ENCODE measurements around the gene RBM24. TPM values are rescaled to one million over a fixed set of nuclear protein-coding genes. Genes with fewer than 3 reads are reported as not detected.
A peak's percentile ranks its signal among the peaks of the same experiment; 100 is the strongest.

The RBM24 gene
- total and polyA plus RNA-seq, 7 experiments from 2014 or later: not detected

DNA sequence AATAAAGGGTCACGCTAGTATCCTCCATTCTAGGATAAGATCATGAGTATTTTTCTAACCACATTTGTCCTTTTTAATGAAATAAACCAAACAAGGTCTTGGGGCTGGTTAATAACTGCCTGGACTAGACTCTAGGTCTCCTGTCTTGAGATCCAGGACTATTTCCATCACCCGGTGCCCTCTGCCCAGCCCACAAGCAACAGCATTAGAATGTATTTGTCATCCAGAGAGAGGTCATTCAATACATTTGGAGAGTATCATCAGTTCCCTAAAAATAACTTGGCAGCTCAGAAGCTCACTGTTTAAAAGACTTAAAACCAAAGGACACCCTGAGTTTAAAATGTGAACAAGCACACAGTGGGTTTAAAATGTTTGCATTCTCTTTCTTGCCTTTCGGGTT, 4.4 kb upstream of the RBM24 start:
- ChIA-PET CTCF (no interaction called here), POLR2A (no interaction called here)
- peaks cover 0 to 2% (median 0%) of the 10 kb centered on the region in 11 donors for H3K9me3 Mint-ChIP-seq
- peaks cover 4 to 11% (median 9%) of the 10 kb centered on the region in 7 donors for H3K4me1 Mint-ChIP-seq
- H3K27ac Mint-ChIP-seq: no peak overlapping the region
- DNase-seq (no peak), ATAC-seq (no peak)
- Histone ChIP-seq H3K36me3 (ENCODE audit: control insufficient read depth in 2 of 3, insufficient read depth in 3 of 3, low read length in 3 of 3) (no peaks in the 10 kb centered on the region), H3K27me3 (ENCODE audit: control insufficient read depth in 2 of 2, insufficient read depth in 2 of 2, low read length in 2 of 2) (peaks cover 0 to 2% of the 10 kb centered on the region in 2 donors), H3K4me3 (ENCODE audit: low read length) (no peak overlapping the region), H3K4me1 (ENCODE audit: control insufficient read depth in 2 of 2, insufficient read depth in 2 of 2, low read length in 2 of 2) (no peaks in the 10 kb centered on the region), H3K9me3 (ENCODE audit: control insufficient read depth in 2 of 3, low read length in 3 of 3) (no peaks in the 10 kb centered on the region), H3K27ac (ENCODE audit: low read depth, low read length) (no peak overlapping the region)
- H3K4me3 Mint-ChIP-seq: no peak overlapping the region
- H3K36me3 Mint-ChIP-seq: peaks cover 0 to 3% (median 0%) of the 10 kb centered on the region in 5 donors
- intact Hi-C loops (cut with micrococcal nuclease): no loop called here
- H3K27me3 Mint-ChIP-seq: peaks cover 45 to 72% (median 66%) of the 10 kb centered on the region in 5 donors

DNA sequence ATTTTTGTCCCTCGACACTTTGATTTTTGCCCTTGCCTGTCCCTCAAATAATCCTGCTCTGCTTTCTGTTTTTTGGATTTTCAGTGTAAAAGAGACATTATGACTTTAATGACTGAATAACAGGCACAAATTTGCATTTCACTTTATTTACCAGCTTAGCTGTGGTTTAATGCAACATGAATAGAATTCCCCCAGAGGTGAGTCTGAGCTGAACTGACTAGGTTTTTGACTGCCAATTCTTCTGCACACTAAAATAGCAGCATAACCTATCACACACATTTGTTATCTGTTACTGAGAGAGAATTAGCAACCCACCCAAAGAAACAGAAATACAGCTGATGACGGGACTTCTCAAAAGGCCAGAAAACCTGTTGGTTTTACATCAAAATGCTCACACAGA, 3.9 kb upstream of the RBM24 start:
- Mint-ChIP-seq H3K27me3 (peaks cover 50 to 75% (median 71%) of the 10 kb centered on the region in 5 donors), H3K36me3 (peaks cover 0 to 3% (median 0%) of the 10 kb centered on the region in 5 donors)
- CTCF ChIA-PET: no interaction called here

DNA sequence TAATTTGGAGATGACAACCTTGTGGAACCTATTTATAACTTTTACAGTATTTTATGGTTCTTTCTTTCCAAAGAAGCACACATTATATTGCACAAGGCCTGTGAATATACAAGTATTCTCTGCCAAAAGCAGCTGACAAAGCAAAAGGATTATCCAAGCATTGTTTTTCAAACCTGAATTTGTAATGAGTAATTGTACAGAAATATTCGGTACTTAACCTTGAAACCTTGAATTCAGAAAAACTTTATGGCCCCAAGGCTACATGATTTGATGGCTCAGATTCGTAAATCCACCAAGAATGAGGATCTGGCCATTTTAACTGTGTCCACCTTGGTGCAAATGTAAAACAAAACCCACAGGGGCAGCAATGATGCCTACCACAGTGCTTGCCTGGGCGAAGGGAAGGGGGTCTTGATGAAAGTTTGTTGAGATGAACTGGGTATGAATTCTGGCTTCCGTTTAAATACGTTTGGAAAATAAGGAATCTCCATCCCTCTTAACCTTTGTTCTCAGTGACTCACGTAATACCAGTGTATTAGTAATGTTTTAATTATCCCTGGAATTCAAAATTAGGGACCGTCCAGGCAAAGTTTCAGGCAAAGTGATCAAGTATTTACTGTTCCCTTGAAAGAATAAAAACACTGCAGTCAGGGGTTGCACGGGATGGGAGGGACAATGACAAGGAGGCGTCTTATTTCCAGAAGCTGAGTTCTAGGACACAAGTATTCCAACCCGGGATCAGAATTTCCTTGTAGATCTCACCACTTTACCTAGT, 2.7 kb upstream of the RBM24 start:
- intact Hi-C loops (cut with micrococcal nuclease): no loop called here
- Histone ChIP-seq H3K27ac (ENCODE audit: low read depth, low read length) (no peak overlapping the region), H3K27me3 (ENCODE audit: control insufficient read depth in 2 of 2, insufficient read depth in 2 of 2, low read length in 2 of 2) (peaks cover 0 to 6% of the 10 kb centered on the region in 2 donors), H3K4me1 (ENCODE audit: control insufficient read depth in 2 of 2, insufficient read depth in 2 of 2, low read length in 2 of 2) (no peaks in the 10 kb centered on the region), H3K9me3 (ENCODE audit: control insufficient read depth in 2 of 3, low read length in 3 of 3) (no peaks in the 10 kb centered on the region), H3K36me3 (ENCODE audit: control insufficient read depth in 2 of 3, insufficient read depth in 3 of 3, low read length in 3 of 3) (no peaks in the 10 kb centered on the region), H3K4me3 (ENCODE audit: low read length) (no peak overlapping the region)
- DNase-seq (no peak), ATAC-seq (no peak)
- peaks cover 0 to 3% (median 0%) of the 10 kb centered on the region in 5 donors for H3K36me3 Mint-ChIP-seq
- peaks cover 6 to 22% (median 14%) of the 10 kb centered on the region in 7 donors for H3K4me1 Mint-ChIP-seq
- H3K27ac Mint-ChIP-seq: no peak overlapping the region
- H3K4me3 Mint-ChIP-seq: no peak overlapping the region
- CTCF ChIA-PET: no interaction called here
- peaks cover 61 to 80% (median 77%) of the 10 kb centered on the region in 5 donors for H3K27me3 Mint-ChIP-seq
- peaks cover 0 to 7% (median 0%) of the 10 kb centered on the region in 11 donors for H3K9me3 Mint-ChIP-seq
- POLR2A ChIA-PET: no interaction called here

More for the DNA sequence above, 3.9 kb upstream of the RBM24 start:
- Histone ChIP-seq H3K27ac (ENCODE audit: low read depth, low read length) (no peak overlapping the region), H3K9me3 (ENCODE audit: control insufficient read depth in 2 of 3, low read length in 3 of 3) (no peaks in the 10 kb centered on the region), H3K36me3 (ENCODE audit: control insufficient read depth in 2 of 3, insufficient read depth in 3 of 3, low read length in 3 of 3) (no peaks in the 10 kb centered on the region), H3K27me3 (ENCODE audit: control insufficient read depth in 2 of 2, insufficient read depth in 2 of 2, low read length in 2 of 2) (peaks cover 0 to 2% of the 10 kb centered on the region in 2 donors), H3K4me1 (ENCODE audit: control insufficient read depth in 2 of 2, insufficient read depth in 2 of 2, low read length in 2 of 2) (no peaks in the 10 kb centered on the region), H3K4me3 (ENCODE audit: low read length) (no peak overlapping the region)
- Mint-ChIP-seq H3K27ac (no peak overlapping the region), H3K9me3 (peaks cover 0 to 6% (median 0%) of the 10 kb centered on the region in 11 donors), H3K4me3 (no peak overlapping the region), H3K4me1 (peaks cover 6 to 15% (median 13%) of the 10 kb centered on the region in 7 donors)
- POLR2A ChIA-PET: no interaction called here
- ATAC-seq: no peak
- intact Hi-C loops (cut with micrococcal nuclease): no loop called here
- DNase-seq: no peak

DNA sequence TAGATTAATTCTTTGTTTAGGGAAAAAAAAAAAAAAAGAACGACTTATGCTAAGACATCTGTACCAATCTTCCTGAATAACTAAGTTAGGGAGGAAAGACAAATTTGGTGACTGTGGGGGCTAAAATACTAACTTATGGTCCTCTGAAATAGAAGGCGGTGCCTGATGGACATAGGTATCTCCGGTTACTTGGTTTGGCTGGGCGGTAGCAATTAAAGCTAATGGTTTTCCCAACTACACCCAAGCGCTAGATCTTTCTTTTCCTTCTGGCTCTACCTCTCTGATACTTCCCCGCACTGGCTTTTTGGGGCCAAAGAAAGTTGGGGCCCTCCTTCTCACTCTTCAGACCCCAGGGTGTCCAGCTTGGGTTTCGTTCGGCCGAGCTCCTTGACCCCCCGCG, 1.0 kb upstream of the RBM24 start:
- Mint-ChIP-seq H3K36me3 (peaks cover 0 to 3% (median 0%) of the 10 kb centered on the region in 5 donors), H3K4me3 (peak overlapping the region in 8 of 10 donors; percentile 25 to 87 (median 41)), H3K9me3 (peaks cover 0 to 7% (median 0%) of the 10 kb centered on the region in 11 donors), H3K27me3 (peaks cover 54 to 82% (median 73%) of the 10 kb centered on the region in 5 donors), H3K4me1 (peaks cover 6 to 22% (median 14%) of the 10 kb centered on the region in 7 donors), H3K27ac (no peak overlapping the region)
- ChIA-PET CTCF (no interaction called here), POLR2A (interaction anchor here (0.7 kb wide), 1 partner anchor 26 kb away, joined by 13 read pairs; no protein-coding TSS in a partner anchor)
- no peaks in the 10 kb centered on the region for H3K36me3 ChIP-seq (ENCODE audit: control insufficient read depth in 2 of 3, insufficient read depth in 3 of 3, low read length in 3 of 3)
- ATAC-seq: no peak
- no peaks in the 10 kb centered on the region for H3K4me1 ChIP-seq (ENCODE audit: control insufficient read depth in 2 of 2, insufficient read depth in 2 of 2, low read length in 2 of 2)
- intact Hi-C loops (cut with micrococcal nuclease): loop anchor here in 1 of 2 donors (5.0 kb wide), 1 partner anchor 302 kb away; no protein-coding TSS in a partner anchor
- no peak overlapping the region for H3K27ac ChIP-seq (ENCODE audit: low read depth, low read length)
- no peaks in the 10 kb centered on the region for H3K9me3 ChIP-seq (ENCODE audit: control insufficient read depth in 2 of 3, low read length in 3 of 3)
- no peak for DNase-seq
- peaks cover 0 to 10% of the 10 kb centered on the region in 2 donors for H3K27me3 ChIP-seq (ENCODE audit: control insufficient read depth in 2 of 2, insufficient read depth in 2 of 2, low read length in 2 of 2)
- no peak overlapping the region for H3K4me3 ChIP-seq (ENCODE audit: low read length)

DNA sequence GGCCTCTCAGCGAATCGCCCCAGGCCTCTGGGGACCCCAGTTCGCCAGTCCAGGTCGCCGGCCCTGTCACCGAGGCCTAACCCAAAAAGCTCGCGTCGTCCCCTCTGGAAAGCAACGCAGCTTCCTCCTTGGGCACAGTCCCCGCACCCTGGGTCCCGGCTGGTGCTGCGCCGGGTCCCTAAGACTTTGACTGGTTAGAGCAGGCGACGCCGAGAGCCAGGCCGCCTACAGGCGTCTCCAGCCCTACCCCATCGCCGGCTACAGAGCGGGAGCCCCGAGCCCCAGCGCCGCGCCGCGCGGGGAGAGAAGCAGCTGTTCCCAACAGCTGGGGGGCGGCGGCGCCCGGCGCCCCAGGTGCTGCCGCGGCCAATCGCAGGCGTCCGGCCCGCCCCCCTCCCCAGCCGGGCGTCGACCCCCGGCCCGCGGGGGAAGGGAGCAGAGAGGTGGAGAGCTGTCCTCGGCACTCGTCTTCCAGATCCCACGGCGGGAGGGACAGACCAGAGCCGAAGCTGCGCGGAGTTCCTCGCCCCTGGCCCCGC, 540 bp upstream of the RBM24 start:
- Histone ChIP-seq H3K36me3 (ENCODE audit: control insufficient read depth in 2 of 3, insufficient read depth in 3 of 3, low read length in 3 of 3) (no peaks in the 10 kb centered on the region), H3K4me3 (ENCODE audit: low read length) (no peak overlapping the region), H3K27me3 (ENCODE audit: control insufficient read depth in 2 of 2, insufficient read depth in 2 of 2, low read length in 2 of 2) (peaks cover 0 to 10% of the 10 kb centered on the region in 2 donors), H3K27ac (ENCODE audit: low read depth, low read length) (no peak overlapping the region), H3K4me1 (ENCODE audit: control insufficient read depth in 2 of 2, insufficient read depth in 2 of 2, low read length in 2 of 2) (no peaks in the 10 kb centered on the region), H3K9me3 (ENCODE audit: control insufficient read depth in 2 of 3, low read length in 3 of 3) (no peaks in the 10 kb centered on the region)
- H3K4me1 Mint-ChIP-seq: peaks cover 6 to 22% (median 14%) of the 10 kb centered on the region in 7 donors
- ChIA-PET POLR2A (no interaction called here), CTCF (no interaction called here)
- H3K9me3 Mint-ChIP-seq: peaks cover 0 to 7% (median 0%) of the 10 kb centered on the region in 11 donors
- H3K36me3 Mint-ChIP-seq: peaks cover 0 to 3% (median 0%) of the 10 kb centered on the region in 5 donors
- ATAC-seq: no peak
- DNase-seq: peak in 1 of 9 donors; percentile 1
- peaks cover 58 to 79% (median 77%) of the 10 kb centered on the region in 5 donors for H3K27me3 Mint-ChIP-seq
- intact Hi-C loops (cut with micrococcal nuclease): loop anchor here (1.0 to 5.0 kb wide), 2 partner anchors 302 to 304 kb away; no protein-coding TSS in a partner anchor
- H3K4me3 Mint-ChIP-seq: peak overlapping the region in 6 of 10 donors; percentile 41 to 87 (median 79)
- no peak overlapping the region for H3K27ac Mint-ChIP-seq

DNA sequence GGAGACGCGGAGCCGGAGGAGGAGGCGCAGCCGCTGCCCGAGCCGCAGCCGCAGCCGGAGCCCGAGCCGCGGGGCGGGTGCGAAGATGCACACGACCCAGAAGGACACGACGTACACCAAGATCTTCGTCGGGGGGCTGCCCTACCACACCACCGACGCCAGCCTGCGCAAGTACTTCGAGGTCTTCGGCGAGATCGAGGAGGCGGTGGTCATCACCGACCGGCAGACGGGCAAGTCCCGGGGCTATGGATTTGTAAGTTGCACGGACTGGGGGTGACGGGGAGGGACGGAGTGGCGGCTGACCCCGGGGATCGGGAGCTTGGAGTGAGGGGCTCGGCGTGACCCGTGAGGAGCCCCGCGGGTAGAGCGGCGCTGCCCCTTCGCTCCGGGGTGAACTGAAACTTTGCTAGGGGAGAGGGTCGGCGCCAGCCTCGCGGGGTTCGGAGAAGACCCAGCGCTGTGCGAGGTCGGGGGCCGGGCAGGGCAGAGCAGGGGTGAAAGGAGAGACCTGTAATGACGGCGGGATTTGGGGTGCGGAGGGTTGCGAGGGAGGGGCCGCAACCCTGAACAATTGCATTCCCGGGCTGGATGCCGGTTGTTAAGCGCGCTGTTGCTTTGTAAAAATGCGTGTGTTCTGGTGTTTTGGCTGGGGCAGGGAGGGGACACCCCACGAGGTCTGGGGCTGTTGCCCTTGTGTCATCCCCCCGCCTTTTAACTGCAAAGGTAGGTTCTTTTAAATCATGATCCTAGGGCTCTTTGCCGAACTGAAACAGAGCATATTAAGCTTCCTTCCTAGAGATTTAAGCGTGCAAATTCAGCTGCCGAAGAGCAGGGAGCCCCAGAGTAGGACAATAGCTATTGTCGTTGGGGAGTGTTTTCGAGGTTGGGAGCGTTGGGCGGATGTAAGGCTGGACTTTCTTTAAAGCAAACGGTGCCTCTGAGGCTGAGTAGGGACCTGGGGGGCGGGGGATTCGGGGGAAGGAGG, 628 bp downstream of the RBM24 start:
- no peak for DNase-seq
- Histone ChIP-seq H3K9me3 (ENCODE audit: control insufficient read depth in 2 of 3, low read length in 3 of 3) (no peaks in the 10 kb centered on the region), H3K4me1 (ENCODE audit: control insufficient read depth in 2 of 2, insufficient read depth in 2 of 2, low read length in 2 of 2) (no peaks in the 10 kb centered on the region), H3K36me3 (ENCODE audit: control insufficient read depth in 2 of 3, insufficient read depth in 3 of 3, low read length in 3 of 3) (no peaks in the 10 kb centered on the region), H3K27me3 (ENCODE audit: control insufficient read depth in 2 of 2, insufficient read depth in 2 of 2, low read length in 2 of 2) (peaks cover 0 to 10% of the 10 kb centered on the region in 2 donors), H3K27ac (ENCODE audit: low read depth, low read length) (no peak overlapping the region), H3K4me3 (ENCODE audit: low read length) (no peak overlapping the region)
- H3K4me1 Mint-ChIP-seq: peaks cover 6 to 22% (median 14%) of the 10 kb centered on the region in 7 donors
- H3K9me3 Mint-ChIP-seq: peaks cover 0 to 7% (median 0%) of the 10 kb centered on the region in 11 donors
- CTCF ChIA-PET: no interaction called here
- peak; percentile 12 for ATAC-seq
- H3K27ac Mint-ChIP-seq: peak overlapping the region in 1 of 9 donors; percentile 23
- POLR2A ChIA-PET: no interaction called here
- peaks cover 65 to 88% (median 78%) of the 10 kb centered on the region in 5 donors for H3K27me3 Mint-ChIP-seq
- intact Hi-C loops (cut with micrococcal nuclease): loop anchor here (1.0 to 5.0 kb wide), 2 partner anchors 301 to 303 kb away; no protein-coding TSS in a partner anchor
- H3K4me3 Mint-ChIP-seq: peak overlapping the region; percentile 75 to 87 (median 79)
- H3K36me3 Mint-ChIP-seq: peaks cover 0 to 3% (median 0%) of the 10 kb centered on the region in 5 donors
